ENCODE measurements around the gene VAMP2. TPM values are rescaled to one million over a fixed set of nuclear protein-coding genes. Genes with fewer than 3 reads are reported as not detected.

VAMP2 gene
- total and polyA plus RNA-seq, 9 of the 15 experiments (the other 6 are each of a cell fraction or from before 2014, with no cell fraction given) = 2.3 to 31.8 (median 6.0) TPM

DNA sequence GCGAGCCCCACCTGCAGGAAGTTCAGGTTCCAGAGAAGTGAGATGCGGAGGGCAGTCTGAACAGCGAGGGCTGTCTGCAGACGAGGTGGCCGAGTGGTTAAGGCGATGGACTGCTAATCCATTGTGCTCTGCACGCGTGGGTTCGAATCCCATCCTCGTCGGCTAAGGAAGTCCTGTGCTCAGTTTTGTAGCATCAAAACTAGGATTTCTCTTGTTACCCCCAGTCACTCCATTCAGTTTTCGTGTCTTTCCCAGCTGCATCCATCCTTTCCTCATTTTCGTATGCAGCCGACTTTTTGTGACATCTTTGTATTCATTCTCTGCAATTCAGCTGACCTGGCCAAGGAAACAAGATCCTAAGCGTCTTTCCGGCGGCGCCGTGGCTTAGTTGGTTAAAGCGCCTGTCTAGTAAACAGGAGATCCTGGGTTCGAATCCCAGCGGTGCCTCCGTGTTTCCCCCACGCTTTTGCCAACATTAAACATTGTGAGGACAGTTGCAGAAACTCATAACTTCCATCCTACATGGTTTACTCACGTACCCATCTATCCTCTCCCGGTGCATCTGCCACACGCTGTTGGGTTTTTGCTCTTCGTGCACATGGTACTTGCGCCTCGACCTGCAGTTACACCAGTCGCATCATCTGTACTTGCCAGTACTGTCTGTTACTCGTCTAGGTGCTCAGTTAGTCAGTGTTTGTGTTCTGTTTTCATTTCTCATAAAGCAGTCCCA is 24.2 kb upstream of the VAMP2 start (continued):
- TF ChIP-seq, protein P1, sequence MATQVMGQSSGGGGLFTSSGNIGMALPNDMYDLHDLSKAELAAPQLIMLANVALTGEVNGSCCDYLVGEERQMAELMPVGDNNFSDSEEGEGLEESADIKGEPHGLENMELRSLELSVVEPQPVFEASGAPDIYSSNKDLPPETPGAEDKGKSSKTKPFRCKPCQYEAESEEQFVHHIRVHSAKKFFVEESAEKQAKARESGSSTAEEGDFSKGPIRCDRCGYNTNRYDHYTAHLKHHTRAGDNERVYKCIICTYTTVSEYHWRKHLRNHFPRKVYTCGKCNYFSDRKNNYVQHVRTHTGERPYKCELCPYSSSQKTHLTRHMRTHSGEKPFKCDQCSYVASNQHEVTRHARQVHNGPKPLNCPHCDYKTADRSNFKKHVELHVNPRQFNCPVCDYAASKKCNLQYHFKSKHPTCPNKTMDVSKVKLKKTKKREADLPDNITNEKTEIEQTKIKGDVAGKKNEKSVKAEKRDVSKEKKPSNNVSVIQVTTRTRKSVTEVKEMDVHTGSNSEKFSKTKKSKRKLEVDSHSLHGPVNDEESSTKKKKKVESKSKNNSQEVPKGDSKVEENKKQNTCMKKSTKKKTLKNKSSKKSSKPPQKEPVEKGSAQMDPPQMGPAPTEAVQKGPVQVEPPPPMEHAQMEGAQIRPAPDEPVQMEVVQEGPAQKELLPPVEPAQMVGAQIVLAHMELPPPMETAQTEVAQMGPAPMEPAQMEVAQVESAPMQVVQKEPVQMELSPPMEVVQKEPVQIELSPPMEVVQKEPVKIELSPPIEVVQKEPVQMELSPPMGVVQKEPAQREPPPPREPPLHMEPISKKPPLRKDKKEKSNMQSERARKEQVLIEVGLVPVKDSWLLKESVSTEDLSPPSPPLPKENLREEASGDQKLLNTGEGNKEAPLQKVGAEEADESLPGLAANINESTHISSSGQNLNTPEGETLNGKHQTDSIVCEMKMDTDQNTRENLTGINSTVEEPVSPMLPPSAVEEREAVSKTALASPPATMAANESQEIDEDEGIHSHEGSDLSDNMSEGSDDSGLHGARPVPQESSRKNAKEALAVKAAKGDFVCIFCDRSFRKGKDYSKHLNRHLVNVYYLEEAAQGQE (IDR thresholded peaks at IDR 0.05; ENCODE audit: borderline replicate concordance) = no peak
- TF ChIP-seq, protein P1 (CRISPR knock-in tag; IDR thresholded peaks at IDR 0.05; ENCODE audit: low read depth) = no peak
- TF ChIP-seq SOX6 (IDR thresholded peaks at IDR 0.05) (peak; percentile 56; the same call in 1 of the 2 replicates), GABPB2 (CRISPR knock-in tag; conservative IDR thresholded peaks at IDR 0.05) (no peak), NBN (IDR thresholded peaks at IDR 0.05; ENCODE audit: low read depth) (0 out of 2 replicates have a peak, but pooled peaks have one; percentile 60), CREM (IDR thresholded peaks at IDR 0.05; ENCODE audit: low read depth) (peak; percentile 65), ZKSCAN1 (IDR thresholded peaks at IDR 0.05; ENCODE audit: low read depth, low read length) (peak; percentile 24; the same call in 1 of the 2 replicates), KHSRP (IDR thresholded peaks at IDR 0.05) (no peak), BDP1 (IDR thresholded peaks at IDR 0.05; ENCODE audit: insufficient read depth, insufficient read length) (peak; percentile 50)
- TF ChIP-seq, protein P2, sequence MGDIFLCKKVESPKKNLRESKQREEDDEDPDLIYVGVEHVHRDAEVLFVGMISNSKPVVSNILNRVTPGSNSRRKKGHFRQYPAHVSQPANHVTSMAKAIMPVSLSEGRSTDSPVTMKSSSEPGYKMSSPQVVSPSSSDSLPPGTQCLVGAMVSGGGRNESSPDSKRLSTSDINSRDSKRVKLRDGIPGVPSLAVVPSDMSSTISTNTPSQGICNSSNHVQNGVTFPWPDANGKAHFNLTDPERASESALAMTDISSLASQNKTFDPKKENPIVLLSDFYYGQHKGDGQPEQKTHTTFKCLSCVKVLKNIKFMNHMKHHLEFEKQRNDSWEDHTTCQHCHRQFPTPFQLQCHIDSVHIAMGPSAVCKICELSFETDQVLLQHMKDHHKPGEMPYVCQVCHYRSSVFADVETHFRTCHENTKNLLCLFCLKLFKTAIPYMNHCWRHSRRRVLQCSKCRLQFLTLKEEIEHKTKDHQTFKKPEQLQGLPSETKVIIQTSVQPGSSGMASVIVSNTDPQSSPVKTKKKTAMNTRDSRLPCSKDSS (IDR thresholded peaks at IDR 0.05; ENCODE audit: low read depth, partially characterized antibody) = no peak
- TF ChIP-seq, protein P3, sequence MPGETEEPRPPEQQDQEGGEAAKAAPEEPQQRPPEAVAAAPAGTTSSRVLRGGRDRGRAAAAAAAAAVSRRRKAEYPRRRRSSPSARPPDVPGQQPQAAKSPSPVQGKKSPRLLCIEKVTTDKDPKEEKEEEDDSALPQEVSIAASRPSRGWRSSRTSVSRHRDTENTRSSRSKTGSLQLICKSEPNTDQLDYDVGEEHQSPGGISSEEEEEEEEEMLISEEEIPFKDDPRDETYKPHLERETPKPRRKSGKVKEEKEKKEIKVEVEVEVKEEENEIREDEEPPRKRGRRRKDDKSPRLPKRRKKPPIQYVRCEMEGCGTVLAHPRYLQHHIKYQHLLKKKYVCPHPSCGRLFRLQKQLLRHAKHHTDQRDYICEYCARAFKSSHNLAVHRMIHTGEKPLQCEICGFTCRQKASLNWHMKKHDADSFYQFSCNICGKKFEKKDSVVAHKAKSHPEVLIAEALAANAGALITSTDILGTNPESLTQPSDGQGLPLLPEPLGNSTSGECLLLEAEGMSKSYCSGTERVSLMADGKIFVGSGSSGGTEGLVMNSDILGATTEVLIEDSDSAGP (CRISPR knock-in tag; IDR thresholded peaks at IDR 0.05) = no peak
- TF ChIP-seq, protein P4, sequence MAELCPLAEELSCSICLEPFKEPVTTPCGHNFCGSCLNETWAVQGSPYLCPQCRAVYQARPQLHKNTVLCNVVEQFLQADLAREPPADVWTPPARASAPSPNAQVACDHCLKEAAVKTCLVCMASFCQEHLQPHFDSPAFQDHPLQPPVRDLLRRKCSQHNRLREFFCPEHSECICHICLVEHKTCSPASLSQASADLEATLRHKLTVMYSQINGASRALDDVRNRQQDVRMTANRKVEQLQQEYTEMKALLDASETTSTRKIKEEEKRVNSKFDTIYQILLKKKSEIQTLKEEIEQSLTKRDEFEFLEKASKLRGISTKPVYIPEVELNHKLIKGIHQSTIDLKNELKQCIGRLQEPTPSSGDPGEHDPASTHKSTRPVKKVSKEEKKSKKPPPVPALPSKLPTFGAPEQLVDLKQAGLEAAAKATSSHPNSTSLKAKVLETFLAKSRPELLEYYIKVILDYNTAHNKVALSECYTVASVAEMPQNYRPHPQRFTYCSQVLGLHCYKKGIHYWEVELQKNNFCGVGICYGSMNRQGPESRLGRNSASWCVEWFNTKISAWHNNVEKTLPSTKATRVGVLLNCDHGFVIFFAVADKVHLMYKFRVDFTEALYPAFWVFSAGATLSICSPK (IDR thresholded peaks at IDR 0.05; ENCODE audit: borderline replicate concordance) = no peak
